ENCODE measurements around the gene COG1. TPM values are rescaled to one million over a fixed set of nuclear protein-coding genes. Genes with fewer than 3 reads are reported as not detected.
"Not testable (repeated sequence)": the region's sequence is repeated elsewhere in the genome, so short reads cannot be mapped to it uniquely, and the experiment has no call there.

The COG1 gene
- total RNA-seq (2013), result 17.5 TPM
- polyA plus RNA-seq (10 to 100 TPM in 1 of 3 donors, 1 to 10 TPM in 2; 5.1 to 24.4 (median 8.0) TPM), polyA minus RNA-seq (13.9 and 15.6 TPM in 2 replicates), total RNA-seq (7.1 to 18.1 (median 14.3) reads per million in 11 experiments)

- DNase-seq, result peak; percentile 85 to 92 (median 85)
- peak within 1 kb of the TSS; percentile 86 to 96 (median 94) for H3K27ac Mint-ChIP-seq
- no peaks in the 10 kb centered on the region for H3K27me3 ChIP-seq (ENCODE audit: control insufficient read depth in 2 of 2, insufficient read depth in 2 of 2, low read length in 2 of 2)
- H3K36me3 ChIP-seq (replicated peaks in 1 of 2; ENCODE audit: control insufficient read depth in 1 of 2, insufficient read depth in 2 of 2, low read length in 2 of 2), result peaks cover 17 to 22% of the 10 kb centered on the region in 2 donors
- intact Hi-C loops (cut with micrococcal nuclease), result loop anchor here (2.0 to 5.0 kb wide), 2 partner anchors 39 to 40 kb away; a partner anchor contains a TSS
- WGBS (ENCODE audit: insufficient coverage), result under 1% methylated on average over 78 of the region's 84 CpGs
- no peaks in the 10 kb centered on the region for H3K9me3 ChIP-seq (replicated peaks in 1 of 2; ENCODE audit: control insufficient read depth in 1 of 2, insufficient read depth in 1 of 2, low read length in 2 of 2)
- peaks cover 23% of the 10 kb centered on the region for H3K4me1 Mint-ChIP-seq
- no peak for TF ChIP-seq CTCF (IDR thresholded peaks at IDR 0.05)
- peaks cover 0 to 2% (median 0%) of the 10 kb centered on the region in 3 donors for H3K27me3 Mint-ChIP-seq (ENCODE audit: low read depth in 3 of 3)
- no peaks in the 10 kb centered on the region for H4K20me1 ChIP-seq (ENCODE audit: insufficient read depth, low read length)
- H3K36me3 Mint-ChIP-seq, result peaks cover 19 to 31% of the 10 kb centered on the region in 2 donors
- H3K79me2 ChIP-seq (ENCODE audit: insufficient read depth, low read length), result peaks cover 17% of the 10 kb centered on the region
- H3K27ac ChIP-seq (ENCODE audit: low read depth in 1 of 2, low read length in 2 of 2), result peak within 1 kb of the TSS; percentile 47 to 82
- peak within 1 kb of the TSS; percentile 88 to 93 (median 92) for H3K4me3 ChIP-seq (replicated peaks in 1 of 3; ENCODE audit: low read depth in 2 of 3, low read length in 3 of 3)
- peak within 1 kb of the TSS; percentile 96 for H3K4me3 Mint-ChIP-seq
- H2AFZ ChIP-seq (ENCODE audit: insufficient read depth, low read depth, low read length, poor library complexity, severe bottlenecking), result peak within 1 kb of the TSS; percentile 95
- H3K9ac ChIP-seq (ENCODE audit: insufficient read depth, low read length, poor library complexity, severe bottlenecking), result peak within 1 kb of the TSS; percentile 87
- no peaks in the 10 kb centered on the region for H3K9me3 Mint-ChIP-seq
- H3K4me2 ChIP-seq (replicated peaks; ENCODE audit: extremely low read depth, low read length, poor library complexity, severe bottlenecking), result peak within 1 kb of the TSS; percentile 94
- peaks cover 21 to 22% of the 10 kb centered on the region in 2 donors for H3K4me1 ChIP-seq (ENCODE audit: control insufficient read depth in 1 of 2, insufficient read depth in 2 of 2, low read length in 2 of 2)
Observed at GRCh38 chr17:73192894-73193701, at the start of gene COG1. Gene COG1 (plus strand): TSS chr17:73193055. CDS start chr17:73193070, 15 bp downstream.

GRCh38 chr17:73144209-73144608, 48.6 kb upstream of the COG1 start:
- WGBS (ENCODE audit: insufficient coverage), result no CpG with 5 or more reads among the region's 3 CpGs
- peaks cover 45 to 64% of the 10 kb centered on the region in 2 donors for H3K4me1 ChIP-seq (ENCODE audit: control insufficient read depth in 1 of 2, insufficient read depth in 2 of 2, low read length in 2 of 2)
- not testable (repeated sequence) for H3K36me3 ChIP-seq (replicated peaks in 1 of 2; ENCODE audit: control insufficient read depth in 1 of 2, insufficient read depth in 2 of 2, low read length in 2 of 2); H4K20me1 ChIP-seq (ENCODE audit: insufficient read depth, low read length); H3K4me3 Mint-ChIP-seq; H3K79me2 ChIP-seq (ENCODE audit: insufficient read depth, low read length); H3K27me3 ChIP-seq (ENCODE audit: control insufficient read depth in 2 of 2, insufficient read depth in 2 of 2, low read length in 2 of 2); DNase-seq; H3K4me2 ChIP-seq (replicated peaks; ENCODE audit: extremely low read depth, low read length, poor library complexity, severe bottlenecking); H3K9ac ChIP-seq (ENCODE audit: insufficient read depth, low read length, poor library complexity, severe bottlenecking); H2AFZ ChIP-seq (ENCODE audit: insufficient read depth, low read depth, low read length, poor library complexity, severe bottlenecking); H3K27me3 Mint-ChIP-seq (ENCODE audit: low read depth in 3 of 3); H3K4me3 ChIP-seq (replicated peaks in 1 of 3; ENCODE audit: low read depth in 2 of 3, low read length in 3 of 3)
- H3K9me3 Mint-ChIP-seq, result peaks cover 10 to 30% (median 14%) of the 10 kb centered on the region in 7 donors
- peaks cover 4 to 10% of the 10 kb centered on the region in 2 donors for H3K36me3 Mint-ChIP-seq
- H3K9me3 ChIP-seq (replicated peaks in 1 of 2; ENCODE audit: control insufficient read depth in 1 of 2, insufficient read depth in 1 of 2, low read length in 2 of 2), result peaks cover 0 to 15% of the 10 kb centered on the region in 2 donors
- peak overlapping the region in 1 of 2 donors; percentile 96 for H3K27ac ChIP-seq (ENCODE audit: low read depth in 1 of 2, low read length in 2 of 2)
- intact Hi-C loops (cut with micrococcal nuclease), result loop anchor here in 1 of 2 donors (5.0 kb wide), 1 partner anchor 47 kb away; no protein-coding TSS in a partner anchor
- peak overlapping the region in 5 of 7 donors; percentile 78 to 99 (median 95) for H3K27ac Mint-ChIP-seq
- peaks cover 57% of the 10 kb centered on the region for H3K4me1 Mint-ChIP-seq
